ENCODE measurements around the gene ABCC4. TPM values are rescaled to one million over a fixed set of nuclear protein-coding genes. Genes with fewer than 3 reads are reported as not detected.

The ABCC4 gene
- total RNA-seq, 1 donor from 2014 or later = 21.8 TPM

DNA sequence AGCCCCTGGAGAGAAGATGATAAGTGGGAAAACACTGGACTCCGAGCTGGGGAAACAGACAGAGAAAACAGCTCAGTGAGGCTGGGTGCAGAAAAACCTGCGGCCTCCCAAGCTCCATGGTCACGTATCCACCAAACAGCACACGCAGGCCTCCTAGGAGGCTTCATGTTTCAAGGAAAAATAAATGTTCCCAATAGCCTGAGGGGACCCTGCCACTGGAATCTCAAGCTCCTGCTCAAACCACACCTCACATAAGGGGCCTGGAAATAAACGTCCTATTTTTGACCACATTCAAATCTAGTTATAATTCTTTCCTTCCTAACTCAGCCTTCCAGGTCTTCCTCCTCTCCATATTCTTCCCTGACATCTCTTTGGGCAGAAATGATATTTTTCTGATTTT, 225.7 kb downstream of the ABCC4 start:
- no peak for DNase-seq (ENCODE audit: low read depth, low spot score)

GRCh38 chr13:95074820-95075219, 226.4 kb downstream of the ABCC4 start:
- Mint-ChIP-seq H3K36me3 (ENCODE audit: low read depth) (peaks cover 43% of the 10 kb centered on the region), H3K9me3 (no peaks in the 10 kb centered on the region), H3K27me3 (ENCODE audit: low read depth) (no peaks in the 10 kb centered on the region), H3K4me1 (peaks cover 9% of the 10 kb centered on the region), H3K27ac (ENCODE audit: unreplicated experiment) (peak overlapping the region; percentile 71), H3K4me3 (no peak overlapping the region)
- TF ChIP-seq CTCF (conservative IDR thresholded peaks at IDR 0.05) = no peak
- DNase-seq (ENCODE audit: low read depth, low spot score) = no peak

More for the DNA sequence above, 225.7 kb downstream of the ABCC4 start:
- H3K4me3 Mint-ChIP-seq = no peak overlapping the region
- H3K27ac Mint-ChIP-seq (ENCODE audit: unreplicated experiment) = no peak overlapping the region
- H3K36me3 Mint-ChIP-seq (ENCODE audit: low read depth) = peaks cover 39% of the 10 kb centered on the region
- no peak for TF ChIP-seq CTCF (conservative IDR thresholded peaks at IDR 0.05)
- no peaks in the 10 kb centered on the region for H3K27me3 Mint-ChIP-seq (ENCODE audit: low read depth)
- H3K4me1 Mint-ChIP-seq = peaks cover 9% of the 10 kb centered on the region
- H3K9me3 Mint-ChIP-seq = no peaks in the 10 kb centered on the region

DNA sequence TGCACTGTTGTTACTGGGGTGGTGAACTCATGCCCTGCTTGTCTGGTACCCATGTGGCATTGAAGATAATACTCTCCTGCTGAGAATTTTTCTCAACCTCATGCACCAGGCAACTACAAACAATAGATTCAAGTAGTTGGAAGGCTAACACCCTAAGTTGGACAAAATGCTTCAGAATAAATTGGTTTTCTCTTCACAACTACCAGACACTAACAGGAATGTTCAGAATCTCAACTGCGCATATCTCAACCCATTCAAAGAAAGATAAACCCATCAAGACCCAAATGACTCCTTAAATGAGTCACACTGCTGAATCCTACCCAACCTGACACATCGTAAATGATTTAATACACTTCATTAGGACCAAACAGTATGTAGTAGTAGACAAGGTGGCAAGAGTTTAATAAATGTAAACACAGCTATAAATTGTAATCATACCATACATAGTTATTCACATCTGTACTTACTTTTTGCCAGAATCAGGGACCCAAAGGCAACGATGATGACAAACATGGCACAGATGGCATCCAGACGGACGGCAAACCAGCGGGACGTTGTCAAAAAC, 227.4 kb downstream of the ABCC4 start:
- H3K9me3 Mint-ChIP-seq = no peaks in the 10 kb centered on the region
- no peak overlapping the region for H3K27ac Mint-ChIP-seq (ENCODE audit: unreplicated experiment)
- peaks cover 9% of the 10 kb centered on the region for H3K4me1 Mint-ChIP-seq
- H3K36me3 Mint-ChIP-seq (ENCODE audit: low read depth) = peaks cover 46% of the 10 kb centered on the region
- no peaks in the 10 kb centered on the region for H3K27me3 Mint-ChIP-seq (ENCODE audit: low read depth)
- no peak for TF ChIP-seq CTCF (conservative IDR thresholded peaks at IDR 0.05)
- DNase-seq (ENCODE audit: low read depth, low spot score) = no peak
- H3K4me3 Mint-ChIP-seq = no peak overlapping the region

GRCh38 chr13:95067303-95067702, 233.9 kb downstream of the ABCC4 start:
- no peak for TF ChIP-seq CTCF (conservative IDR thresholded peaks at IDR 0.05)
- DNase-seq (ENCODE audit: low read depth, low spot score) = no peak
- no peaks in the 10 kb centered on the region for H3K9me3 Mint-ChIP-seq
- no peaks in the 10 kb centered on the region for H3K4me1 Mint-ChIP-seq
- no peaks in the 10 kb centered on the region for H3K27me3 Mint-ChIP-seq (ENCODE audit: low read depth)
- peaks cover 24% of the 10 kb centered on the region for H3K36me3 Mint-ChIP-seq (ENCODE audit: low read depth)
- H3K4me3 Mint-ChIP-seq = no peak overlapping the region
- H3K27ac Mint-ChIP-seq (ENCODE audit: unreplicated experiment) = peak overlapping the region; percentile 53

DNA sequence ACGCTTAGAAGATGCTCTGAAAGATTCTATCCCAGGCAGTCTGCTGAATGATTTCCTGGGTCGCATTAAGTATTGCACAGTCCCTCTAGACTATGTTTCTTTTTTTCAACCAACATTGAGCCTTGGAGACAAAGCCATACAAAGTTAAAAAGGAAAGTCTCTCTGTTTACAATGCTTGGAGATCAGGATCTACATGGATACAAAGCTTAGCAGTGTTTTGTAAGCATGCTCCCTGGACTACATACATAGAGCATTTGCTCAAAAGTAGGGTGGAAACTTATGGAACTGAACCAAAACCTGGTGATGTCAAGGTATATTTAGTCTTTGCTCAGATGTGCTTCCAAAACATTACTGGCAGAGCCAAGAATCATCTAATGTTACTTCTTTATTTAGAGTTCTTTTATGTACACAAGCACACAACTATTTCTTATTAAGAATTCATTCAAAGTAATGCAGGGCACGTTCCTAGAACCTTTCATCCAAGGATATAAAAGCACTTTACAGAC, 241.2 kb downstream of the ABCC4 start:
- no peaks in the 10 kb centered on the region for H3K9me3 Mint-ChIP-seq
- H3K36me3 Mint-ChIP-seq (ENCODE audit: low read depth) = peaks cover 6% of the 10 kb centered on the region
- no peak overlapping the region for H3K4me3 Mint-ChIP-seq
- H3K4me1 Mint-ChIP-seq = peaks cover 19% of the 10 kb centered on the region
- DNase-seq (ENCODE audit: low read depth, low spot score) = no peak
- H3K27ac Mint-ChIP-seq (ENCODE audit: unreplicated experiment) = no peak overlapping the region
- no peak for TF ChIP-seq CTCF (conservative IDR thresholded peaks at IDR 0.05)
- peaks cover 6% of the 10 kb centered on the region for H3K27me3 Mint-ChIP-seq (ENCODE audit: low read depth)
